ENCODE results near the gene ABCA5.

ABCA5 gene

DNA sequence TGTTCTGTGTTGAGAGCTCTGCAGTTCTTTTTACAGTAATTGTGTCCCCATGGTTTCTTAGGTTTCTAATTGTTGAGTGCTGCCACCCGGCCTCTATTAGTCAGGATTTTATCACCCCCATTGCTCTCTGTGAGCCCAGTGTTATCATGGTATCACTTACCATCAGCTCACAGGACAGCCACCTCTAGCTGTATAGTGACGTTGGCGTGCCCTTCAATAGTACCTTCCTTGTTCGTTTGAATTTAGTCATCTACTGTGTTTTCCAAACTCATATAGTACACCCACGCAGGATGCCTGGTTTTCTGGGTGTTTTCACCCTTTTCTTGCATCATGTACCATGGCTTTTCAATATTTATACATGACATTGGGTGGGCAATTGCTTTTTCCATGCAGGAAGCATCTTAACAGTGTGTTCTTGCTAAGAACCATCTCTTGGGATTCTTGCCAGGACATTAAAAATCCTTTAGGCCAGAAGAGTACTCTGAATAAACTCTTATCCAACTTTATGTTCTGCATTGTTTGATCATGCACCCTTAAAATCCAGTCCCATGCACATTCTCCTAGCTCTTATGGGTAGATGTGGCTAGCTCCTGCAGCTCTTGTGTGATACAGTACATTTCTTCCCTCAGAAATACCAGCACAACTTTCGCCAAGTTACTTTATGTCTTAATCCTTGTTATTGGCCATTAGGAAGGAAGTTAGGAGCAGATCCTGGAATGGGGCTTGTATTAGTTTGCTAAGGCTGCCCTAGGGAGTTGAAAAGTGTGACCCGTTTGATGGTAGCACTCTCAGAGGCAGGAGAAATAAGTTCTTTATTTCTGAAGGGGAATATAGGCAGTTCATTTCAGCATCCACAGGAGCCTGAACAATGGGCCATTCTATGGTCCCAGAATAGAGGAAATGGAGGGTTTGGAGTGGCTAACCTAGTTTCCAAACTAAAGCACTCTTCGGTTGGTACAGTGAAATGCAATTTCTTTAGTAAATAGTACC lies 87.0 kb downstream of the ABCA5 start:
- H3K9ac ChIP-seq (ENCODE audit: low read length), result no peak overlapping the region
- no peak overlapping the region for H3K4me3 ChIP-seq (ENCODE audit: low read length)
- H3K27me3 ChIP-seq (ENCODE audit: control insufficient read depth, insufficient read depth, low read length), result no peaks in the 10 kb centered on the region
- H3K4me1 ChIP-seq (ENCODE audit: control insufficient read depth, insufficient read depth, low read length), result no peaks in the 10 kb centered on the region
- H3K27ac ChIP-seq (ENCODE audit: low read depth, low read length), result no peak overlapping the region
- no peaks in the 10 kb centered on the region for H3K36me3 ChIP-seq (ENCODE audit: control insufficient read depth, insufficient read depth, low read length)

GRCh38 chr17:69236946-69237345 lies 90.0 kb downstream of the ABCA5 start:
- Histone ChIP-seq H3K4me1 (ENCODE audit: control insufficient read depth, insufficient read depth, low read length) (no peaks in the 10 kb centered on the region), H3K36me3 (ENCODE audit: control insufficient read depth, insufficient read depth, low read length) (no peaks in the 10 kb centered on the region), H3K9ac (ENCODE audit: low read length) (no peak overlapping the region), H3K27me3 (ENCODE audit: control insufficient read depth, insufficient read depth, low read length) (no peaks in the 10 kb centered on the region), H3K27ac (ENCODE audit: low read depth, low read length) (no peak overlapping the region), H3K4me3 (ENCODE audit: low read length) (no peak overlapping the region)

DNA sequence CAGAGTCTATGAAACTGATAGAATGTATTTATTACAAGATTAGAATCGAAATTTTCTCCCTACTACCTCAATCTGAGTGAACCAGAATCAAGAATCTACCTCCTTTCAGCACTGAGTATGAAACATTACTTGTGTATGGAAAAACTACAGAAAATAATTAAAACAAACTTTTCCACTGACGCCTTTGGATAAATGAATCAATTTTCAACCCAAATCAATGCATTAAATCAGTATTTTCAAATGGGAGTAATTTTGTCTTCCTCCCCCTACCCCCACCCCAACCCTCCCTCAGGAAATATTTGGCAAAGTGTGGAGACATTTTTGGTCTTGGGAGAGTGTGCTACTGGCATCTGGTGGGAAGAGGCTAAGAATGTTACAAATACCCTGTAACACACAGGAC lies 90.5 kb downstream of the ABCA5 start:
- Histone ChIP-seq H3K36me3 (ENCODE audit: control insufficient read depth, insufficient read depth, low read length) (no peaks in the 10 kb centered on the region), H3K27me3 (ENCODE audit: control insufficient read depth, insufficient read depth, low read length) (no peaks in the 10 kb centered on the region), H3K4me1 (ENCODE audit: control insufficient read depth, insufficient read depth, low read length) (no peaks in the 10 kb centered on the region), H3K4me3 (ENCODE audit: low read length) (no peak overlapping the region), H3K9ac (ENCODE audit: low read length) (no peak overlapping the region), H3K27ac (ENCODE audit: low read depth, low read length) (no peak overlapping the region)

DNA sequence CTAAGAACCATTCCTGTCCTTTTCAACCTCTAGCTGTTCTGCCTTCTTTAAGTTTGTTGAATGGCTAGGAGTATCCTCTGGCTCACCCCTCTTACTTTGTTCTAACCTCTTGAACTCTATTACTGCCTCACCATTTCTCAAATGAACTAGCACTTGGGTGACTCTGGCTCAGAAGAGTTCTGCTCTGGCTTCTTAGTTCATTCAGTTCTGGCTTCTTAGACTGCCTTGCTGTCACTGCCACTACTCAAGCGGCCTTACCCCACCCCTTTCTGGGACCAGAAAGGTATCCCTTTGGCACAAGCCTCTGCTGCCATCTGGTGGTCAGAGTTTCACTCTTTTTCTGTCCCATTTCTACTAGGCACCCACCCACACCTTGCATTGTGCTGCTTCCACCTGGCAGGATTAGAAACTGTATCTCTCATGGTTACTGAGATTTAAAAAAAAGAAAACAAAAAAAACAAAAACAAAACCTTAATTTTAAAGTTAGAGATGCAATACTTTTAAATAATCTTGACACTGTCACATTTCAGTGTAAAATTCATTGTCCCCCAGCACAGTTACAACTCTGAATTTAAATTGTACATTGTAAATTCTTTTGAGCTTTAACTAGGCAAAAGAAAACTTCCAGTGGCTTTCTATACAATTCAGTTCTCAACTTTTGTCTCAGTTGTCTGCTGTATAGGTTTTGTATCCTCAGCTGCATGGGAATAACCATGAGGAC lies 91.4 kb downstream of the ABCA5 start:
- H3K36me3 ChIP-seq (ENCODE audit: control insufficient read depth, insufficient read depth, low read length), result no peaks in the 10 kb centered on the region
- no peaks in the 10 kb centered on the region for H3K27me3 ChIP-seq (ENCODE audit: control insufficient read depth, insufficient read depth, low read length)
- H3K9ac ChIP-seq (ENCODE audit: low read length), result no peak overlapping the region
- H3K4me3 ChIP-seq (ENCODE audit: low read length), result no peak overlapping the region
- H3K27ac ChIP-seq (ENCODE audit: low read depth, low read length), result no peak overlapping the region
- H3K4me1 ChIP-seq (ENCODE audit: control insufficient read depth, insufficient read depth, low read length), result no peaks in the 10 kb centered on the region

DNA sequence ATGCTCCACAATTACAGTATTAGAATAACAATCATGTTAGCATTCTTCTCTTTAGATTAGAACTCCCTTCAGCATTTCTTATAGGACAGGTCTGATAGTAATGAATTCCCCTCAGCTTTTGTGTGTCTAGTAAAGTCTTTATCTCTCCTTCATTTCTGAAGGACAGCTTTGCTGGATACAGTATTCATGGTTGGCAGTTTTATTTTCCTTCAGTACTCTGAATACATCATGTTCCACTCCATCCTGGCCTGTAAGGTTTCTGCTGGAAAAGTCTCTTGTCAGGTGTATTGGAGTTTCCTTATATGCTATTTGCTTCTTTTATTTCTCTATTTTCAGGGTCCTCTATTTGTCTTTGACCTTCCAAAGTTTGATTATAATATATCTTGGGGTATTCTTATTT lies 94.3 kb downstream of the ABCA5 start:
- Histone ChIP-seq H3K27ac (ENCODE audit: low read depth, low read length) (no peak overlapping the region), H3K4me1 (ENCODE audit: control insufficient read depth, insufficient read depth, low read length) (no peaks in the 10 kb centered on the region)

DNA sequence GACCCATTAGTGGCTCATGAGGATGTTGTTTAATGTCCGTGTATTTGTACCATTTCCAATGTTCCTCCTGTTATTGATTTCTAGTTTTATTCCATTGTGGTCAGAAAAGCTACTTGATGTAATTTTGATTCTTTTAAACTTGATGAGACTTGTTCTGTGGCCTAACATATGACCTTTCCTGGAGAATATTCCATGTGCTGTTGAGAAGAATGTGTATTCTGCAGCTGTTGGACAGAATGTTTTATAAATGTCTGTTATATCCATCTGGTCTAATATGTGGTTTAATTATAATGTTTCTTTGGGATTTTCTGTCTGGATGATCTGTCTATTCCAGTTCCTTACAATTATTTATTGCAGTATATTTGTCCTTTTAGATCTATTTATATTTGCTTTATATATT lies 95.4 kb downstream of the ABCA5 start:
- Histone ChIP-seq H3K4me1 (ENCODE audit: control insufficient read depth, insufficient read depth, low read length) (no peaks in the 10 kb centered on the region), H3K27me3 (ENCODE audit: control insufficient read depth, insufficient read depth, low read length) (no peaks in the 10 kb centered on the region), H3K27ac (ENCODE audit: low read depth, low read length) (no peak overlapping the region), H3K4me3 (ENCODE audit: low read length) (no peak overlapping the region), H3K36me3 (ENCODE audit: control insufficient read depth, insufficient read depth, low read length) (no peaks in the 10 kb centered on the region), H3K9ac (ENCODE audit: low read length) (no peak overlapping the region)

More for the DNA sequence above, 94.3 kb downstream of the ABCA5 start:
- no peaks in the 10 kb centered on the region for H3K36me3 ChIP-seq (ENCODE audit: control insufficient read depth, insufficient read depth, low read length)
- no peak overlapping the region for H3K9ac ChIP-seq (ENCODE audit: low read length)
- no peak overlapping the region for H3K4me3 ChIP-seq (ENCODE audit: low read length)
- H3K27me3 ChIP-seq (ENCODE audit: control insufficient read depth, insufficient read depth, low read length), result no peaks in the 10 kb centered on the region

- no peak overlapping the region for H3K9ac ChIP-seq (ENCODE audit: low read length)
- no peak overlapping the region for H3K4me3 ChIP-seq (ENCODE audit: low read length)
- no peaks in the 10 kb centered on the region for H3K4me1 ChIP-seq (ENCODE audit: control insufficient read depth, insufficient read depth, low read length)
- H3K36me3 ChIP-seq (ENCODE audit: control insufficient read depth, insufficient read depth, low read length), result no peaks in the 10 kb centered on the region
- H3K27me3 ChIP-seq (ENCODE audit: control insufficient read depth, insufficient read depth, low read length), result no peaks in the 10 kb centered on the region
- H3K27ac ChIP-seq (ENCODE audit: low read depth, low read length), result no peak overlapping the region
Measured at GRCh38 chr17:69230939-69231338, 96.0 kb downstream of the ABCA5 start.

DNA sequence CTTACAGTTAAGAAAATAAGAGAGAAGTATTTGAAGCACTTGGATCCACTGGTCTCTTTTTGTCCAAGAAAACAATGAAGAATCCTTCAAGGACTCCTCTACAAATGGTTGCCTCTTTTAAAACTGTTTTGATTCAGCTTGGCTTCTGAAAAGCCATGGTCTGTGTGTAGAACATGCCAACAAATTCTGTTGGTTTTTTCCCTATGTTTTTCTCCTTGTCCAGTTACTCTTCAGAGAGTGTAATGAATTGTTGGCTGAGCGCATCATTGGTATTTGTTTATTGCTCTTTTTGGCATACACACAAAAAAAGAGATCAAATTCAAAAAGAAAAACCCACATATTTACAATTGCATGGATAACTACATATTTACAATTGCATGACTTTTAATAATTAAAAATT lies 98.4 kb downstream of the ABCA5 start, which contains the start of gene ABCA10:
ABCA10 (minus strand) TSS at position 249 of the 400 bp plus-strand sequence. CDS start 3,466 bp downstream, outside the sequence.
- H3K36me3 ChIP-seq (ENCODE audit: control insufficient read depth, insufficient read depth, low read length), result no peaks in the 10 kb centered on the region
- H3K4me3 ChIP-seq (ENCODE audit: low read length), result no peak within 1 kb of the TSS
- no peak within 1 kb of the TSS for H3K27ac ChIP-seq (ENCODE audit: low read depth, low read length)
- no peaks in the 10 kb centered on the region for H3K27me3 ChIP-seq (ENCODE audit: control insufficient read depth, insufficient read depth, low read length)
- no peak within 1 kb of the TSS for H3K9ac ChIP-seq (ENCODE audit: low read length)
- no peaks in the 10 kb centered on the region for H3K4me1 ChIP-seq (ENCODE audit: control insufficient read depth, insufficient read depth, low read length)

DNA sequence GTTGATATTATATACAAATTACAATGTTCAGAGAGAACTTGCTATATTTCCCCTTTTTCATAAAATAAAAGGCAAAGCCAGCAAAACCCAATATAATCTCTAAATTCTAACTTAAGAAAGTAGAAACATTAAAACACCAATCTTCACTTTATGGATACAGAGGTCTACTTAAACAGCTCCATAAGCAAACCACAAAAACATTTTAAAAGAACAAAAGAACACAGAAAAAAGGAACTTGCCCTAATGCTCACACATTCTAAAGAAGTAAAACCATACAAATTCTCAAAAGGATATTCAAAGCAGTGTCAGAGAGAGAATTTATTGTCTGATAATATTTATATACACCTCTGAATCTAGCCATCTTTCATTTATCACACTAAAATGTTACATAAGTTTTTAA lies 98.9 kb downstream of the ABCA5 start:
- Histone ChIP-seq H3K4me3 (ENCODE audit: low read length) (no peak overlapping the region), H3K27me3 (ENCODE audit: control insufficient read depth, insufficient read depth, low read length) (no peaks in the 10 kb centered on the region), H3K27ac (ENCODE audit: low read depth, low read length) (no peak overlapping the region), H3K4me1 (ENCODE audit: control insufficient read depth, insufficient read depth, low read length) (no peaks in the 10 kb centered on the region), H3K36me3 (ENCODE audit: control insufficient read depth, insufficient read depth, low read length) (no peaks in the 10 kb centered on the region), H3K9ac (ENCODE audit: low read length) (no peak overlapping the region)

DNA sequence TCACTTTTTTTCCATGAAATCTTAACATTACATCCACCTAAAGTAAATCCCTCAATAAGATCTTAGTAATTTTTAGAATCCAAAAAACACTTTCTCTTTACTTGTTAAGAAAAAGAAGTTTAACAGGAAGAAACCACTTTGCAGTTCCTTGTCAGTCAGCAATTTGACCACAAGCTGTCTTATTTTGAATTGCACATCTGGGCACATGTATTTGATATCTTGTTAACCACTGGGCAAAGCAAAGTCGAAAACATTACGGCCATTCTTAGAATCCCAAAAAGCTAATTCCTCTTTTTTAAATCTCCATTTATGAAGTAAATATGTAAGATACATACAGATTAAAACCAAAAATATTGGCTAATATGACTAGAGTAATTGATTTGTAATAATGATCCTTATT lies 99.4 kb downstream of the ABCA5 start:
- H3K27me3 ChIP-seq (ENCODE audit: control insufficient read depth, insufficient read depth, low read length), result no peaks in the 10 kb centered on the region
- no peak overlapping the region for H3K27ac ChIP-seq (ENCODE audit: low read depth, low read length)
- H3K4me3 ChIP-seq (ENCODE audit: low read length), result no peak overlapping the region
- no peaks in the 10 kb centered on the region for H3K36me3 ChIP-seq (ENCODE audit: control insufficient read depth, insufficient read depth, low read length)
- no peak overlapping the region for H3K9ac ChIP-seq (ENCODE audit: low read length)
- H3K4me1 ChIP-seq (ENCODE audit: control insufficient read depth, insufficient read depth, low read length), result no peaks in the 10 kb centered on the region

- Histone ChIP-seq H3K27ac (ENCODE audit: low read depth, low read length) (no peak overlapping the region), H3K4me3 (ENCODE audit: low read length) (no peak overlapping the region), H3K9ac (ENCODE audit: low read length) (no peak overlapping the region), H3K36me3 (ENCODE audit: control insufficient read depth, insufficient read depth, low read length) (no peaks in the 10 kb centered on the region), H3K27me3 (ENCODE audit: control insufficient read depth, insufficient read depth, low read length) (no peaks in the 10 kb centered on the region), H3K4me1 (ENCODE audit: control insufficient read depth, insufficient read depth, low read length) (no peaks in the 10 kb centered on the region)
Measured at GRCh38 chr17:69223809-69224208, 103.1 kb downstream of the ABCA5 start.

DNA sequence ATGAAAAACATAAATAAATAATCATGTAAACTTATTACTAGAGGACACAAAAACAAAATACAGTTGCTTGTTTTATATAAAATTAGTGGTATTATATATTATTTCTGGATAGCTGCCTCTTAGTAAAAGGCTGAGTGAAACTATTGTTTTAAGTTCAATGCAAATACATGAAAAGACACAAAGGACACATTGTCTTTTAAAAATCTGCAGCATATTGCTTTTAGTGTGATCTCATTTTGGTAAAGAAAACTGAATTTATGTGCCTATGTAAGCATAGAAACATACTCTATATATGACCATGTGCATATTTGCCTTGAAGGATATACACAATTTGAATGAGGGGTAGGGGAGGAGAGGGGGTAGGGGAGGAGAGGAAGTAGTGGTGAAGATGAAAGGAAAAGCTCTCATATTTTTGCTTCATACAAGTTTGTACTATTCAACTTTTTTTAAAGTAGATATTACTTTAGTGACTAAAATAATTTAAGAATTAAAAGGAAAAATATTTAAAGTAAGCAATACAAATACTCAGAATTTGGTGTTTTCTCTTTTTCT lies 104.2 kb downstream of the ABCA5 start:
- H3K36me3 ChIP-seq (ENCODE audit: control insufficient read depth, insufficient read depth, low read length), result no peaks in the 10 kb centered on the region
- no peaks in the 10 kb centered on the region for H3K4me1 ChIP-seq (ENCODE audit: control insufficient read depth, insufficient read depth, low read length)
- no peak overlapping the region for H3K4me3 ChIP-seq (ENCODE audit: low read length)
- no peaks in the 10 kb centered on the region for H3K27me3 ChIP-seq (ENCODE audit: control insufficient read depth, insufficient read depth, low read length)
- H3K9ac ChIP-seq (ENCODE audit: low read length), result no peak overlapping the region
- no peak overlapping the region for H3K27ac ChIP-seq (ENCODE audit: low read depth, low read length)

Measured in rectal smooth muscle tissue (tissue), 1 donor.